Activated effector memory CD4-positive, alpha-beta T cell treated with anti-CD3 and anti-CD28 coated beads, Interleukin-2, amount 50 U/mL, for 16 hours (primary cell): Measurements from ENCODE around the gene SMARCD2.
"Not testable (repeated sequence)": the region's sequence is repeated elsewhere in the genome, so short reads cannot be mapped to it uniquely, and the experiment has no call there.

Experiments used
- DNase-seq: peaks from one replicate; pipeline ENCODE4 v3.0.0-alpha.2; 2020

SMARCD2 gene

GRCh38 chr17:63848834-63849689, 6.6 kb upstream of the SMARCD2 start:
- DNase-seq = peak; percentile 98

GRCh38 chr17:63847525-63848249, 5.2 kb upstream of the SMARCD2 start:
- peak; percentile 53 for DNase-seq

- no peak for DNase-seq
Observed at GRCh38 chr17:63845509-63845908, 3.0 kb upstream of the SMARCD2 start.

- DNase-seq = peak; percentile 39
Observed at GRCh38 chr17:63843910-63844677, 1.6 kb upstream of the SMARCD2 start.

- not testable (repeated sequence) for DNase-seq
Observed at GRCh38 chr17:63843387-63843888, 953 bp upstream of the SMARCD2 start.

- DNase-seq = no peak
Observed at GRCh38 chr17:63842173-63842539, 329 bp downstream of the SMARCD2 start.

GRCh38 chr17:63841350-63842172, 924 bp downstream of the SMARCD2 start:
- DNase-seq = peak; percentile 66

- DNase-seq = peak; percentile 63
Observed at GRCh38 chr17:63840591-63841349, 1.7 kb downstream of the SMARCD2 start.

- peak; percentile 21 for DNase-seq
Observed at GRCh38 chr17:63838631-63839171, 3.8 kb downstream of the SMARCD2 start.

- peak; percentile 57 for DNase-seq
Observed at GRCh38 chr17:63837962-63838600, 4.4 kb downstream of the SMARCD2 start.

- peak; percentile 56 for DNase-seq
Observed at GRCh38 chr17:63837480-63837879, 5.0 kb downstream of the SMARCD2 start.

GRCh38 chr17:63836811-63837210, 5.7 kb downstream of the SMARCD2 start:
- peak; percentile 50 for DNase-seq

GRCh38 chr17:63835167-63835720, 7.2 kb downstream of the SMARCD2 start:
- peak; percentile 59 for DNase-seq

GRCh38 chr17:63834431-63835166, 7.9 kb downstream of the SMARCD2 start:
- DNase-seq = peak; percentile 76

GRCh38 chr17:63833741-63834373, 8.6 kb downstream of the SMARCD2 start:
- DNase-seq = no peak

GRCh38 chr17:63833026-63833740, 9.3 kb downstream of the SMARCD2 start:
- no peak for DNase-seq

GRCh38 chr17:63832455-63832854, 10.0 kb downstream of the SMARCD2 start:
- DNase-seq = no peak

- no peak for DNase-seq
Observed at GRCh38 chr17:63832014-63832413, 10.5 kb downstream of the SMARCD2 start.
